ENCODE measurements around the gene C11orf16.
"Not testable (repeated sequence)": the region's sequence is repeated elsewhere in the genome, so short reads cannot be mapped to it uniquely, and the experiment has no call there.

Gene C11orf16

DNA sequence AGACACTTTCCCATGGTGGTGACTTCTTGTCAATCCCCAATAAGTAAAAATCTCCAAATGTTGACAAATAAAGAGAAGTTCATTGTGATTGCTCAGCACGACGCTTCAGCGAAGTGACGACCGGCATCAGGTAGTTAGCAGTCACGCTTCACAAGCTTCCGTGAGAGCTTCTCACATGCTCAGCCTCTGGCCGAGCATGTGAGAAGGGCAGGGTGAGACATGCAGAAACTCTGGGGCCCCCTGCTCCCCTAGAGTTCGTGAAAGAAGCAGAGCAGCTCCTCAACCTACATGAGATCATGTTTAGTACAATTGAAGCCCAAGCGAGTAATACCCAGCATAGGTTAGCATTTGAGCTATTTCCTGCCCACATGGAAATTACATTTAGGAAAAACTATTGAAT, 4.4 kb upstream of the C11orf16 start:
- no peak for DNase-seq (ENCODE audit: low read depth in 2 of 2, low spot score in 1 of 2)

DNA sequence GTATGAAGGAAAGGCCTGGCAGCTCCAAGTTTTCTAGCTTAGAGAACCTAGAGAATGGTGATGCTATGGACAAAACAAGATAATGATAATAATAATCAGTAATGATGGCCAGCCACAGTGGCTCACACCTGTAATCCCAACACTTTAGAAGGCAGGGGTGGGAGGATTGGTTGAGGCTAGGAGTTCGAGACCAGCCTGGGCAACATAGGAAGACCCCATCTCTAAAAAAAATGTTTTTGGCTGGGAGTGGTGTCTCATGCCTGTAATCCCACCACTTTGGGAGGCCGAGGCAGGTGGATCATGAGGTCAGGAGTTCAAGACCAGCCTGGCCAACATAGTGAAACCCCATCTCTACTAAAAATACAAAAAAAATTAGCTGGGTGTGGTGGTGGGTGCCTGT, 3.0 kb upstream of the C11orf16 start:
- not testable (repeated sequence) for DNase-seq (ENCODE audit: low read depth in 2 of 2, low spot score in 1 of 2)

DNA sequence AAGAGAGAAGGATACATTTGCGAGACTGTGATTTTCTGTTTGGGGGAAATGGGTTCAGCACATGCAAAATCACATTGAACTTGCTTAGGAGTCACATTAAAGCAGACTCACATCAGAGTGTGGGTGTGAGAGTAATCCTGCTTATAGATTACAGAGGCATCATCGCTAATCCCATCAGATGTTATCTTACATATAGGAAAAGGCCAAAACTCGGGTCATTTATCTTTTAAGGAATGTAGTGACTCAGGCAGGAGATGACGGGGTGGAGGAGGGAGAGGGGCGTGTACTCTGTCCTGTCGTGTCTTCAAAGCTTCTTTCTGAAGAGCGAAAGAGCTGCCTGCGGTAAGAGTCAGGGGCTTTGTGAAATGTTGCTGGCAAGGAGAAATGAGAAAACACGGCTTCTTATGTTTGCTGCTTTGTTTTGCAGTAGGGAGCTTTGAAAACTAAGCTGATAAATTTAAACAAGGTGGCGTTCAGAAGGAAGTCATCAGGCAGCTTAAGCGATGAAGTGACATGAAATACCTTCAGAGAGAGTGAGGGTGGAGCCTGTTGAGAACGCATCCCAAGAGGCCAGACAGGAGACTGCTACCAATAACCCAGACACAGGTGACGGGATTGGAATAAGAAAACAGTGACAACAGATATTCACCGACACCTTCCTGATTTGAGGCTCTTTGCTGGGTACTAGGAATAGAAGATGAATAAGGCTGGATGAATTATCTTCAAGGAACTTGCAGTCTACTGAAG, 2.2 kb upstream of the C11orf16 start:
- DNase-seq (ENCODE audit: low read depth in 2 of 2, low spot score in 1 of 2) = no peak

DNA sequence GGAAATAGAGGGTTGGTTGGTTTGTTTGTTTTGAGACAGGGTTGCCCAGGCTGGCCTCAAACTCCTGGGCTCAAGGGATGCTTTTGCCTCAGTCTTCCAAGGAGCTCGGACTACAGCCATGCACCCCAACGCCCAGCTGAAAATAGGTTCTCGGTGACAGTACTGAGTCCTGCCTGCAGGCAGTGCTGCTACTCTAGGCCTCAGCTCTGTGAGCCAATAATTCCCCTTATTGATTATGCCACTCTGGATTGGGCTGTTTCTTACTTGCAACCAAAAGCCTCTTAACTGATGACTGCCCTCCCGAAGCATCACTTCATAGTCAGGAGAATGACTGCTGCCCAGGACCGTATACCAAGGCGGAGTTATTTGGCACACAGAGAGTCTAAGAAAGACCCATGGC, 1.2 kb upstream of the C11orf16 start:
- DNase-seq (ENCODE audit: low read depth in 2 of 2, low spot score in 1 of 2) = no peak

DNA sequence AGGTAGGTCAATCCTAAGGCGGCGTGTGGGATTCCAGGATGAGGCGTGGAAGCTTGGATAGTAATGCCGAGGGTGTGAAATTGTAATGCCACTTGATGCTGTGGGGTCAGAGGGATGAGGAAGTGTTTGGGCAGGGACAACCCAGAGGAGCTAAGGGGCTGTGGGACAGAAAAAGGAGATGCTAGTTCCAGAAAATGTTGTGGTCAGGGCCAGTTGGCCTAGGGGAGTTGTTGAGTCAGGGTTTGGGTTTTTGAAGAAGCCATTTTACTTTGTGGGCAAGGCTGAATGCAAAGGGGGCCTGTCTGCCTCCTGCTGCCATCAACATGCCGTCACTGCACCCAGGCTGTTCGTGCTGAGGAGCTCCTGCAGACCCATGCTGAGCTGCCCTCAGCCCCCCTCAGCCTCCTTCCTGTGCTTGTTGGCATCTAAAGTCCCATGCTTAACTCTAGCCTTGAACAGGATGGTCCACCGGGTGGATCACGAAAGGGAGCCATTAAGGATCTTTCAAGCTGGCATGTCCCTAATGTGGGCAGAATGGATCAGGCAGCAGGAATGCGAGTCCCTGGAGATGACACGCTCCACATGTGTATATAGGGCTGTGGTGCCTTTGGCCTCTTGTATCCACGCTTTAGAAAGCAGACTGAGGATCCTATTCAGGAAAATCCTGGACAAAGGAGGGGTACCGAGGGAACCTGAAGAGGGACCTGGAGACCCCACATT, 2.1 kb downstream of the C11orf16 start:
- no peak for DNase-seq (ENCODE audit: low read depth in 2 of 2, low spot score in 1 of 2)

DNA sequence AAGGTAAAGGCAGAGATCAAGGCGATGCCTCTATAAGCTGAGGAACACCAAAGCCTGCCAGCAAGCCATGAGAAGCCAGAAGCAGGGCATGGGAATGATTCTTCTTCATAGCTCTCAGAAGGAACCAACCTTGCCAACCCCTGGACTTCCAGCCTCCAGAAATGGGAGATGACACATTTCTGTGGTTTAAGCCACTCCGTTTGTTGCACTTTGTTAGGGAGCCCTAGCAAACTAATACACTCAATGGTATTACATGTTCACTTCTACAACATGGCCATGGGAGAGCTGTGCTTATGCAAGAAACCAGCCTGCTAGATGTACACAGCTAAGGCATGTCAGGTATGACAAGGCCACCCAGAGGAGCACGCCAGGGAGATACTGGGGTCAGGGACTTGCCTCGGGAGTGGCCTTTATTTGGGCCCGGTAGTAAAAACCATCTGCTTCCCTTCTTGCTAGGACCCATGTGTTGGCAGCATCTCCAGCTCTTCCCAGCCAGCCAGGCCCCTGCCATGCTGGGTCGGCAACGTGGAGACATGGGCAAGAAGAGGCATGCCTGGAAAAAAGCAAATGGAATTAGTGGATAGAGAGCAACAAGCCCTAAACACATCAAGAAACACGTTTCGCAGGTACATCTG, 3.6 kb downstream of the C11orf16 start:
- DNase-seq (ENCODE audit: low read depth in 2 of 2, low spot score in 1 of 2) = no peak

DNA sequence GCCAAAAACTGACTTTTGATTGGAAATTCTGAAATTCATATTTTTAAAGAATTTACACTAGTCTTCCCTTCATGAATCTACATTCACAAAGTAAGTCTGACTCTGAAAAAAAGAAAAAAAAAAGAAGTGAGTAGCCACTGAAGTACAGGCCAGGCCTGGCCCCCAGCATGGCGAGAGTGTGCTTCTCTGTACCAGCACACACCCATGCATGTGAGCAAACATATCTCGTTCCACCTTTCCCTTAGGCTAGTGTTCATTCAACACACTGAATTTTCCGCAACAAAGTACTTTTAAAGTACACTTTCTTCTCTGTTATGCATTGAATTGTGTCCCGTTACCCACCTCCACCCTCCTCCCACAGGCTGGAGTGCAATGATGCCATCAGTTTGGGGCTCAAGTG, 4.5 kb downstream of the C11orf16 start:
- DNase-seq (ENCODE audit: low read depth in 2 of 2, low spot score in 1 of 2) = no peak

DNA sequence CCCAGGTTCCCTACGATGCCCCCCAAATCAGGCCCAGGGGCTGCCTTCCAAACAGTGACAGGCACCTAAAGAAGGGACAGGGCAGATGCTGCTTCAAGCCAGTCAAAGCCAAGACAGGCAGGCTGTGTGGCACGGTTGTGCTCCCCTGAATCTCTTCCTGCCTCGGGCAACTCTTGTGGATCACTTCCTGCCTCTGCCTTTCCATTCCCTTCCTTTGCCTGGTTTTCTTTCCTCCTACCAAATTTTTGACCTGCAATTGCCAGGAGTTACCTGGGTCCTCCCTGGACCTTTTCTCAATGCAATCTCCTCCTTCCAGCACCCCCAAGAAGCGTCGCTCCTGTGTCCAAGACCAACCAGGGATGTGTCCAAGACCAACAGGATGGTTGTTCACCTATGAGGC, 5.5 kb downstream of the C11orf16 start:
- DNase-seq (ENCODE audit: low read depth in 2 of 2, low spot score in 1 of 2) = no peak

DNA sequence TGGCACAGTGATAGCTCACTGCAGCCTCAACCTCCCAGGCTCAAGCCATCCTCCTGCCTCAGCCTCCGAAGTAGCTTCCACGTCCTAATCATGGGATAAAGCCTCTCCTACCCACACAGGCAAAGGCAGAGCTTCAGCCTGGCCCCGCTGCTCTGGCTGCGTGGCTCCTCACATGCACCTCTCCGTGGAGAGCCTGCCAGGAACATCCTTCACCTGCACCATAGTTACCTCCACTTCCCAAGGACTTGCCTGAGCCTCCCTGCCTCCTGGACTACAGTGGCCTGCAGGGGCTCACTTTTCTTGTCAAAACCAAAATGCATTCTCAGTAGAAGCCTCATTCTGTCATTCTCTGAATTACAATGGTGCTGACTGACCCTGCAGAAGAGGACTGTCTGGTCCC, 6.5 kb downstream of the C11orf16 start:
- DNase-seq (ENCODE audit: low read depth in 2 of 2, low spot score in 1 of 2) = no peak

DNA sequence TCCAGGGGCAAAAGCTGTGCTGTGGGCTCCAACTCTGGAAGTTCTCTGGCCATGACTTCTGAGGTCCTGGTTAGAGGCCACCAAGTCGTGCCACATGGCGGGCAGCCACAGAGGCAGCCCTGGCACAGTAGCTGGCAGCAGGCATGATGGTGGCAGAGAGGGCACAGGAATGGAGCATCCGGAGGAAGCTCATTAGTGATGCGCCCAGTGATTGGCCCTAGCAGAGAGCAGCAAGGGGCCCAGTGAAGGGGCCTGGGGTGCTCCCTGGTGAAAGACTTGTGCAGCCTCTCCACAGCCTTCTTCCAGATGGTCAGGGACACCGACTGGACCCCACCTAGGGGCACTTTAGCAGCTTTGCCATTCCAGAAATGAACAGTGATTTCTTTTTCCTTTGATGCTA, 7.0 kb downstream of the C11orf16 start:
- DNase-seq (ENCODE audit: low read depth in 2 of 2, low spot score in 1 of 2) = no peak

DNA sequence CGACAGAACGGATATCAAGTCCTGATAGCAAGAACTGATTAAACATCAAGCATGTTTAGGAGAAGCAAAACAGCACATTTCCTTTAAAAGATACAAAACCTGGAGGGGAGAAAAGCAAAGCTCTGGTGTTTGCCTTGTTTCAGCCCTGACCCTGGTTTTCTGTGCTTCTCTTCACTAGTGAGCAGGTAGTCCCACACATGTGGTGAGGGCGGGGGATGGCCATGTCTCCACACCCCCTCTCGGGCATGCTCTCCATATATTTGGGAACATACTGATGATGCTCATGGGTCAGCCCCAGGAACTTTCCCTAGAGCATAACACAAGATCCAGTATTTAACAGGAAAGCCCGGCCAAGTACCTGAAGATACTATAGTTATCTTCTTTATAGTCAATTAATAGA, 10.1 kb downstream of the C11orf16 start:
- no peak for DNase-seq (ENCODE audit: low read depth in 2 of 2, low spot score in 1 of 2)

DNA sequence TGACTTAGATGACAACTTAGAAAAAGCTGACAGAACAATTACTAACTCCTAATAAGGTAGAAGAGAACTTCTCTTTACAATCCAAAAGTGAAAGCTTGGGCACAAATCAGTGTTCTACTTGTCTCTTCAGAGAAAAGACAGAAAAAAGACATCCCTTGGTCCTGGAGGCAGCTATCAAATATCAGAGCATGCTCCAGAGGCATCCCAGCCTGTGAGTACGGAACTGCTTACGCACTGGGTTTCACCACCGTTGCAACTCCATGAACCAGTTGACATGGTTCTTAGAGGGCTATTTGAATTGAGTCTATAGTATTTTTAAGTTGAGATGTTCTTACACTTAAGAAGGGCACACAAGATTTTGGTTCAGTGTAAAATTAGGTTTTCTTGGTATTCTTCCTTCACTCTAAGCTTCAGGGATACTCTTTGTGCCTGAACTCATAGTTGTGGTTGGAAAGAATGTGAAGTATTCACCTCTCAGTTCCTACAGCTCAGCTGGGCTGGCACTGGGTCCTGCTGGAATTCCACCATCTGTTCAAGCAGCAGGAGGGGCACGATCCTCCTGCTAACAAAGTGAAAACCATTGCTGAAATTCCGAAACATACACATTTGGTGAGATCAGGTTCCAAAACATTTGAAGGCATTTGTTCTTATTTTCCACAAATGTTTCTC, 15.5 kb downstream of the C11orf16 start:
- no peak for DNase-seq (ENCODE audit: low read depth in 2 of 2, low spot score in 1 of 2)

DNA sequence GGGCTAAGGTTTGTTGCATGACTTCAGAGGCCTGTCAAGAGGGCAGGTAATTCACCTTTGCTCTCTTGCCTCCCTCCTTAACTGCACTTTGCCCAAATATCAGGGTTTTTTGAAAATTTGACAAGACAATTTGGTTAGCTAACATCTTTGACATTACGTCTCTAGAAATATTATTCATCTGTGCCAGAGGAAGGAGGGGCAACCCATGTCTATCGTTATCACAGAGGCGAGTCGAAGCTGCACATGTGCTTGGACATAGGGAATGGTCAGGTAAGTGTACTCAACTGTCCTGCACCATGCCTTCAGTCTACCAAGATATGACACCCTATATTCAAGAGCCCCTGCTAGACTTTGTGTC, 18.1 kb downstream of the C11orf16 start:
- DNase-seq (ENCODE audit: low read depth in 2 of 2, low spot score in 1 of 2) = no peak

DNA sequence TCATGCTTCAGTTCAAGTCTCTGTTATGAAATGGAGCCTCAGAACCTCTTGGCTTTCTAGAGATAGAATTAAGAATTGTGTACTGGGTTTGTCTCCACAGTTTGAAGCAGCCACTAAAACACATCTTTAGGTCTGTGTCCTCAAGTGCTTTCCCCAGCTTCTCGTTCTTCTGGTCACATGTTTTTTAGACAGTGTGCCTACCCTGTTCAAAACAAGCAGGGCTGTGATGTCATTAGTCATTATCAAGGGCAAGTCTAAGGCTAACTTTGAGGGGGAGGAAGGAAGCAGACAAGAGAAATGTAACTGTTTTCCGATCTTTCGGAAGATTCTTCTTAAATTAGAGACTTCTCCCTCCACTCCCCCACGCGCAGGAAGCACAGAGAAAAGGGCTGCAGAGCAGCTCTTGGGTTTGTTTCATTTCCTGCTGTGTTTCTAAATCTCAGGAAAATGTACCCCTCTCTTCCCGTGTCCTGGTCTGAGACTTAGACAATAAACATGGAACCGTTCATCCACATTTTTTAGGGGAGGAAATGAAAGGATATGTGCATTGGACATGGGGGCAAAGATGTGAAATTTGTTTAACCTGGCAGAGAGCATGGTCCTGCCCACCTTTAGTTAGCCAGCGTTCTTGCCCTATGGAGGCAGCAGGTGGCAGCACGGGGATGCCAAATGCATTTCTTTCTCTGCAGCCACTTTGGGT, 18.6 kb downstream of the C11orf16 start:
- no peak for DNase-seq (ENCODE audit: low read depth in 2 of 2, low spot score in 1 of 2)

DNA sequence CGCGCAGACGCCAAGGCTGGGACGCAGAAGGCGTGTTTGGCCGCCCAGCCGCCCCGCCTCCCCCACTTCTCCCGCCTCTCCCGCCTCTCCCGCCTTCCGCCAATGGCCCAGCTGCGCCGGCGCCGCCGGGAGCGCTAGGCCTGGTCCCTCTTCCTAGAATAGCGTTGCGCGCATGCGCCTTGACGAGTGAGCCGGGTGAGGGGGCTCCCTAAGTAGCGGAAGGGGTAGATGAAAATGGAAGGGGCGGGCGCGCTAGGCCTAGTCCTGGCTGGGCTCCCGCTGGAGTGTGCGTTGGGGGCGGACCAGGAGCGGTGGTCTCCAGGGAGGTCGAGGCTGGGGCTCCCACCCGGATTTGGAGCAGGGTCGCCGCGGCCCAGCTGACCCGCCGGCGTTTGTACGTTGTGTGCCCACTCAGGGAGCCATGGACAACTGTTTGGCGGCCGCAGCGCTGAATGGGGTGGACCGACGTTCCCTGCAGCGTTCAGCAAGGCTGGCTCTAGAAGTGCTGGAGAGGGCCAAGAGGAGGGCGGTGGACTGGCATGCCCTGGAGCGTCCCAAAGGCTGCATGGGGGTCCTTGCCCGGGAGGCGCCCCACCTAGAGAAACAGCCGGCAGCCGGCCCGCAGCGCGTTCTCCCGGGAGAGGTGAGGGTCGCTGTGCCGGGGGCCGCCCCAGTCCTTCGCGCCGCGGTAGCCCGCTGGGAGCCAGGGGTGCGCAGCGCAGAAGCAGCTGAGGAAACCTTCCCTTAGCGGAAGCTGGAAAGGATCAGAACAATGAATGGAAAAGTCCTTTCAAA, 21.5 kb downstream of the C11orf16 start, which contains the start of gene AKIP1:
TSS of gene AKIP1 (plus strand) at position 161 of the 795 bp plus-strand sequence. CDS start at position 422, 261 bp downstream.
- peak; percentile 49 to 65 for DNase-seq (ENCODE audit: low read depth in 2 of 2, low spot score in 1 of 2)

DNA sequence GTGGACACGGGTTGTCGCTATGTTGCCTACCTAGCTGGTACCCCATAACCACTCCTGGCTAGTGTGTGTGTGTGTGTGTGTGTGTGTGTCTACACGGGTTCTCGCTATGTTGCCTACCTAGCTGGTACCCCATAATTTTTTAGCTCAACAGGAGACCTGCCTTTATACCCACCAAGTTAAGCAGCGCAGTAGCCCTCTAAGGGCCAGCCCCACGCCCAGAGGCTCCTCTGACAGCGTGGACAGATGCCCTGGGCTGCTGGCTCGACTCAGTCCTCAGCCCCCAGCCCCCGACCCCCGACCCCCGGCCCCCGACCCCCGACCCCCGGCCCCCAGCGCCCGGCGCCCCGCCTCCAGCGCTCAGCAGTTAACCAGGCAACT, 22.1 kb downstream of the C11orf16 start:
- no peak for DNase-seq (ENCODE audit: low read depth in 2 of 2, low spot score in 1 of 2)

DNA sequence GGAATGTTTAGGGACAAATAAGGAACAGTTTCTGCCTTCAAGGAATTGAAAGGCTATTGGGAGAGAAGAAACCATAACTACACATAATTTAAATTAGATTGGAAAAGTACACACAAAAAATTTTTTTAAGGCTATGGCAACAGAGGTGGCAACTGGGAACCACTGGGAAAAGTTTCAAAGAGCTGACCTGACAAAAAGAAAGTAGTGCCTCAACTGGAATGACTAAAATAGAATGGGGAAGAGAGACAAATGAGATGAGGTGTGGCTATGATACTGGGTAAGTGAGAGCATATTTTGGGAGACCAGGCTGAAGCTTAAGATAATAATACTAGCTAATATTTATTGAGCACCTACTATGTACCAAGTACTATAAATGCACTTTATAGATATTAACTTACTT, 24.6 kb downstream of the C11orf16 start:
- no peak for DNase-seq (ENCODE audit: low read depth in 2 of 2, low spot score in 1 of 2)

DNA sequence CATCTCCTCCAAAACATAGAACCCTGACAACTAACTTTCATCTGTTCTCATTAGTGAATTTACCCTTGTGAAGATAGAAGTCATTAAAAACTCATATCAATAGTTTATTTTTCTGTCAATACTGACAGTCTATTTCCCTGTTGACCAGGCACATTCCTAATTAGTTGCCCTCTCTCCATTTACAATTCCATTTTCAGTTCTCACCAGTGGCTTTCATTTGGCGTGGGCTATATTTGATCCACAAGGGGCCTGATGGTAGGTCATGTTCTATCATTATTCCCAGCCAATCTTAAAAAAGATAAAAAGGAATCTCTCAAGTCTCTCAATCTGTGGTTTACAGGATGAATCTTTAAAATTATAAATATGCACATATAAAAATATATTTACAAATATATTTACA, 25.6 kb downstream of the C11orf16 start:
- no peak for DNase-seq (ENCODE audit: low read depth in 2 of 2, low spot score in 1 of 2)

DNA sequence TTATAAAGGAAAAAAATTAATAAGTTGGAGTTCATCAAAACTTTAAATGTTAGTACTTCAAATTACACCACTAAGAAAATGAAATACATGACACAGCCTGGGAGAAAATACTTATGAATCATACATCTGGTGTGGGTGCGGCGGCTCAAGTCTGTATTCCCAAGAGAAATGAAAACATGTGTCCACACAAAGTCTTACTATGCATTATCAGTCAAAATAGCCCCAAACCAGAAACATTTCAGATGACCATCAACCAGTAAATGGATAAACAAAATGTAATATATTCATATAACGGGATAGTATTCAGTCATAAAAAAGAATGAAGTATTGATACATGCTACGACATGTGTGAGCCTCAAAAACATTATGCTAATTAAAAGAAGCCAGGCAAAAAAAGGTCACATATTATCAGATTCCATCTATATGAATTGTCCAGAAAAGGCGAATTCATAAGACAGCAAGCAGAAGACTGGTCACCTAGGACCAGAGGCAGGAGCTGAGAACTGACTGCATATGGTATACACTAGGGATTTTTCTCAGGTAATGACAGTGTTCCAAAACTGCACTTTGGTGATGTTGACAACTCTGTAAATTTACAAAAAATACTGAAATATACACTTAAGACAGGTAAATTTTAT, 27.1 kb downstream of the C11orf16 start:
- DNase-seq (ENCODE audit: low read depth in 2 of 2, low spot score in 1 of 2) = no peak

Measured in stimulated activated CD8-positive, alpha-beta memory T cell treated with anti-CD3 and anti-CD28 coated beads, Interleukin-4, amount 100 ng/mL, for 4 hours (primary cell).